HL-60/S4 (cell line): ENCODE measurements around the gene ZC2HC1C.

Source experiments
- in situ Hi-C: fragments of 300-500 bp; cut with MboI; formaldehyde crosslinking; loops from 2 replicates; pipeline ENCODE4 v1.14.3; 2022; ENCODE audit warnings: low sequenced_read_pairs

ZC2HC1C gene

GRCh38 chr14:75069121-75069810, at the start of gene ZC2HC1C:
TSS of gene ZC2HC1C (plus strand) at chr14:75069641. CDS start at chr14:75070574, 933 bp downstream.
- in situ Hi-C loops, result no loop called here

GRCh38 chr14:75022655-75023054, 46.8 kb upstream of the ZC2HC1C start:
- in situ Hi-C loops, result no loop called here

GRCh38 chr14:75023108-75023507, 46.3 kb upstream of the ZC2HC1C start:
- in situ Hi-C loops, result no loop called here

- in situ Hi-C loops, result no loop called here
Observed at GRCh38 chr14:75025082-75025481, 44.4 kb upstream of the ZC2HC1C start.

- in situ Hi-C loops, result no loop called here
Observed at GRCh38 chr14:75025876-75026275, 43.6 kb upstream of the ZC2HC1C start.

- in situ Hi-C loops, result no loop called here
Observed at GRCh38 chr14:75030147-75030546, 39.3 kb upstream of the ZC2HC1C start.

- in situ Hi-C loops, result no loop called here
Observed at GRCh38 chr14:75032939-75033338, 36.5 kb upstream of the ZC2HC1C start.

GRCh38 chr14:75040507-75040906, 28.9 kb upstream of the ZC2HC1C start:
- in situ Hi-C loops, result no loop called here

- in situ Hi-C loops, result no loop called here
Observed at GRCh38 chr14:75040959-75041358, 28.5 kb upstream of the ZC2HC1C start.

GRCh38 chr14:75041613-75042012, 27.8 kb upstream of the ZC2HC1C start:
- in situ Hi-C loops, result no loop called here

- in situ Hi-C loops, result no loop called here
Observed at GRCh38 chr14:75042035-75042434, 27.4 kb upstream of the ZC2HC1C start.

GRCh38 chr14:75044322-75044721, 25.1 kb upstream of the ZC2HC1C start:
- in situ Hi-C loops, result no loop called here

GRCh38 chr14:75044752-75045151, 24.7 kb upstream of the ZC2HC1C start:
- in situ Hi-C loops, result no loop called here

GRCh38 chr14:75046275-75046674, 23.2 kb upstream of the ZC2HC1C start:
- in situ Hi-C loops, result no loop called here

GRCh38 chr14:75046899-75047298, 22.5 kb upstream of the ZC2HC1C start:
- in situ Hi-C loops, result no loop called here

- in situ Hi-C loops, result no loop called here
Observed at GRCh38 chr14:75047506-75047905, 21.9 kb upstream of the ZC2HC1C start.

- in situ Hi-C loops, result no loop called here
Observed at GRCh38 chr14:75048101-75048500, 21.3 kb upstream of the ZC2HC1C start.

GRCh38 chr14:75049136-75049535, 20.3 kb upstream of the ZC2HC1C start:
- in situ Hi-C loops, result no loop called here

GRCh38 chr14:75049731-75050201, 19.7 kb upstream of the ZC2HC1C start:
- in situ Hi-C loops, result no loop called here

GRCh38 chr14:75050852-75051555, 18.4 kb upstream of the ZC2HC1C start, which contains the start of gene MLH3:
TSS of gene MLH3 (minus strand) at chr14:75051467. CDS start at chr14:75049655, 1,812 bp downstream.
- in situ Hi-C loops, result no loop called here

GRCh38 chr14:75051556-75051899, 17.9 kb upstream of the ZC2HC1C start:
- in situ Hi-C loops, result no loop called here
